GOT3 (cell line): ENCODE results near the gene C1QC.

Source experiments
- DNase-seq: peaks from one replicate; lab custom pipeline; 2025; ENCODE audit warnings: mixed read lengths; lab: John Stamatoyannopoulos, UW

C1QC gene

DNA sequence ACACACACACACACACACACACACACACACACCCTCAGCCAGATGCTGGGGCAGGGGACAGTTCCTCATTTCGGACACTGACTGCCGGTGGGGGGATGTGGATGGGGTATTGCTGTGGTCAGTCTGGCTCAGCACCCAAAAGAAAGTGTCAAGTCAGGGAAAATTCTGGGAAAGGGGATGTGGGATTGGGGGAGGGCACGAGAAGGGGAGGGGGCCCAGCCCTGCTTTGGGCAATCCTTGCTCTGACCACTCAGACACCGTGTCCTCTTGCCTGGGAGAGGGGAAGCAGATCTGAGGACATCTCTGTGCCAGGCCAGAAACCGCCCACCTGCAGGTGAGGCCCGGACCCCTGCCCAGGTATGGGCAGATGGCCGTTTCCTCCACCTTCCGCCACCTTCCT is at the start of gene C1QC:
Gene C1QC (plus strand): TSS at position 253 of the 400 bp plus-strand sequence. CDS start 391 bp downstream, outside the sequence.
- no peak for DNase-seq

DNA sequence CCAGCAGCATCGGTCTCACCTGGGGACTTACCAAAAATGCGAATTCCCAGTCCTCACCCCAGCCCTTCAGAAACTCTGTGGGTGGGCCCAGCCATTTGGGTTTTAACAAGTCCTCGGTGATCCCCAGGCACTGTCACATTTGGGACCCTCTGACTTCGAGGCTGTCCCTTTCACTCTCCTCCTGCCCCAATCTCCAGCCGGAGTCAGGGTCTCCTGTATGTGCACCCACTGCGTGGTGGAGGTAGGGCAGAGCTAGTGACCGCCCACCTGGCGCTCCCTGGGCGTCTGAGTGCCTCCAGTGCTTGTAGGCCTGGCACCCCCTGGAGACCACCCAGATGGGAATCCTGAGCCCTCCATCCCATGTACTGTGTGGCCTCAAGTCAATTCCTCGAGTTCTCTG is 49.0 kb upstream of the C1QC start:
- no peak for DNase-seq

DNA sequence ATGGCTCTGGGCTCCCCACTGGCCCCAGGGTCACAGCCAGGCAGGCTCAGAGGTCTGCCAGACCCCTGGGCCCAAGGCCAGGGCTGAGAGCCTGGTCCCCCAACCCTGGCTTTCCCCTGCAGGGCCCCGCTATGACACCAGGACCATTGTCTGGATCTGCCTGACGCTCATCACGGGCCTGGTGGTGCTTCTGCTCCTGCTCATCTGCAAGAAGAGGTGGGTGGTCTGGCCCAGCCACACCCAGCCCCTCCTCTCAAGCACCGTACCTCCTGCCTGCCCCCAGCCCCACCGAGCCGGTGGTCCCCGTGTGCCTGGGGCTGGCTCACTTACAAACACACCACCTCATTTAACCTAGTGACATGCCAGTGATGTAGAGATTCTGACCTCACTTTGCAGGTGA is 48.3 kb upstream of the C1QC start:
- DNase-seq, result no peak

DNA sequence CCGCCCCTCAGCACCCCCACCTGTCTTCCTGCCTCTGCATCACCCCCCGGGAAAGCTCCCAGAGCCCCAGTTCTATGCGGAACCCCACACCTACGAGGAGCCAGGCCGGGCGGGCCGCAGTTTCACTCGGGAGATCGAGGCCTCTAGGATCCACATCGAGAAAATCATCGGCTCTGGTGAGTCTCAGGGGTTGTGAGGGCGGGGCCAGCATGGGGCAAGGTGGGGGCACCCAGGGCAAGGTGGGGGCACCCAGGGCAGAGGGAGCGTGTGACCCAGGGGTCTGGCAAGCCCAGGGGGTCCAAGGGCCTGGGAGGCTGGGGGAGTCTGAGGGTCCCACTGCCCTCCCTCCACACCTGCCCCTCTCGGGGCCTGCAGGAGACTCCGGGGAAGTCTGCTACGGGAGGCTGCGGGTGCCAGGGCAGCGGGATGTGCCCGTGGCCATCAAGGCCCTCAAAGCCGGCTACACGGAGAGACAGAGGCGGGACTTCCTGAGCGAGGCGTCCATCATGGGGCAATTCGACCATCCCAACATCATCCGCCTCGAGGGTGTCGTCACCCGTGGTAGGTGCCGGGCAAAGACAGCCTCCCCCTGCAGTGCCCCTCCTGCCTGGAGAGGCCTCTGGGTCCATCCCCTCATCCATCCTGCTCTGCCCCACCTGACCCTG is 46.0 kb upstream of the C1QC start:
- no peak for DNase-seq

DNA sequence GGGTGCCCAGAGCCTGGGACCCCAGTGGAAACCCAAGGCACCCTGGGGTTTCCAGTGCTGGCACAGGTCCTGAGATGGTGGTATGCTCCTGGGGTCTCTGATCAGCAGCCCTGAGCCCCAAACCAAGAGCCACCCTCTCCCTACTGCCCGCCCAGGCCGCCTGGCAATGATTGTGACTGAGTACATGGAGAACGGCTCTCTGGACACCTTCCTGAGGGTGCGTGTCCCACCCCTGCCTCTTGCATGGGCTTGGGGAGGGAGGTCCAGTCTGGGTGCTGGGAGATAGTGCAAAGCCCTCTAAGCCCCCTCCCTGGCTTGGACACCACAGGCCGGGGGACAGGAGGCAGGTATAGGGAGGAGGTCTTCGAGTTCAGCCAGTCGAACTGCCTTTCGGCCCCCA is 45.4 kb upstream of the C1QC start:
- no peak for DNase-seq

DNA sequence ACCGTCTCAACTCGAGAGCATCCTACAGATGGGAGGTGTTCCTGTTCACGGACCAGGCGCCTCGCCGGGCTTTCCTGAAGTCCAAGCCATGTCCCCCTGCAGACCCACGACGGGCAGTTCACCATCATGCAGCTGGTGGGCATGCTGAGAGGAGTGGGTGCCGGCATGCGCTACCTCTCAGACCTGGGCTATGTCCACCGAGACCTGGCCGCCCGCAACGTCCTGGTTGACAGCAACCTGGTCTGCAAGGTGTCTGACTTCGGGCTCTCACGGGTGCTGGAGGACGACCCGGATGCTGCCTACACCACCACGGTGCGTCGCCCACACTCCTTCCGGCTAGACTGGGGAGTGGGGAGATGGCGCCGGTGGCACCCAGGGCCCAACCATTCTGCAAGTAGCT is 44.7 kb upstream of the C1QC start:
- no peak for DNase-seq

DNA sequence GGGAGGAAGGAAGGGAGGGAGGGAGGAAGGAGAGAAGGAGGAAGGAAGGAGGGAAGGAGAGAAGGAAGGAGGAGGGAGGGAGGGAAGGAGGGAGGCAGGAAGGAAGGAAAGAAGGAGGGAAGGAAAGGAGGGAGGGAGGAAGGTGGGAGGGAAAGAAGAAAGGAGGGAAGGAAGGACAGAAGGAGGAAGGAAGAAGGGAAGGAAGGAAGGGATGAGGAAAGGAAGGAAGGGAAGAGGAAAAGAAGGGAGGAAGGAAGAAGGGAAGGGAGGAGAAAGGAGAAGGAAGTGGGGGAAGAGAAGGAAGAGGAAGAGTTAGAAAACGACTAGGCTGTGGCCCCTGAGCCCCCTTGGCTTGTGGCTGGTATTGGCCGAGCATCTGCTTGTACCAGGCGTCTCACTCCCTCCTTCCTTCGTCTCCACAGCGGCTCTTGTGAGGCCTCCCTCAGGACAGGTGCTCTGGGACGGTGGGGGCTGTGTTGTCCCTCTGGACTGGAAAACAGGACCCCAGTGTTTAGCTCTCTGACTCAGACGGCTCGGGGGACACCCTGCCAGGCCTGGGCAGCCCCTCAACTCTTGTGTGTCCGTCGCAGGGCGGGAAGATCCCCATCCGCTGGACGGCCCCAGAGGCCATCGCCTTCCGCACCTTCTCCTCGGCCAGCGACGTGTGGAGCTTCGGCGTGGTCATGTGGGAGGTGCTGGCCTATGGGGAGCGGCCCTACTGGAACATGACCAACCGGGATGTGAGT is 43.2 kb upstream of the C1QC start:
- DNase-seq, result no peak

DNA sequence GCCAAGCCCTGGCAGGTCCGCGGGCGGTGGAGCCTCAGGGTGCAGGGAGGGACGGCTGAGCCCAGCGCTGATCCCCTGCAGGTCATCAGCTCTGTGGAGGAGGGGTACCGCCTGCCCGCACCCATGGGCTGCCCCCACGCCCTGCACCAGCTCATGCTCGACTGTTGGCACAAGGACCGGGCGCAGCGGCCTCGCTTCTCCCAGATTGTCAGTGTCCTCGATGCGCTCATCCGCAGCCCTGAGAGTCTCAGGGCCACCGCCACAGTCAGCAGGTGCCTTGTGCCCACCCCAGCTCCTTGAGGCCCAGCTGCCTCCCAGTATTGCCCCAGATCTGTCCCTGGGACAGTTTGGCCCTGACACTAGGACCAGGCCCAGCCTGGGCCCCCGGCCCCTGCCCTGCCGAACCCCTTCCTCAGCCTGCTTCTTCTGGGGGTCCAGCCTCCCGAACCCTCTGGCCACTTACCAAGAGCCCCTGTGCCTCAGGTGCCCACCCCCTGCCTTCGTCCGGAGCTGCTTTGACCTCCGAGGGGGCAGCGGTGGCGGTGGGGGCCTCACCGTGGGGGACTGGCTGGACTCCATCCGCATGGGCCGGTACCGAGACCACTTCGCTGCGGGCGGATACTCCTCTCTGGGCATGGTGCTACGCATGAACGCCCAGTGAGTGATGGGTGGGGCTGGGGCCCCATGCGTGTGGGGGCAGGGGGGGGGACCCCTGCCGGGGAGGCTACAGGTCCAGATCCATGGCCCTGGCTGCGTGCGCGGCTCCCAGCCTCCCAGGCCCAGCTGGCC is 42.4 kb upstream of the C1QC start:
- no peak for DNase-seq

DNA sequence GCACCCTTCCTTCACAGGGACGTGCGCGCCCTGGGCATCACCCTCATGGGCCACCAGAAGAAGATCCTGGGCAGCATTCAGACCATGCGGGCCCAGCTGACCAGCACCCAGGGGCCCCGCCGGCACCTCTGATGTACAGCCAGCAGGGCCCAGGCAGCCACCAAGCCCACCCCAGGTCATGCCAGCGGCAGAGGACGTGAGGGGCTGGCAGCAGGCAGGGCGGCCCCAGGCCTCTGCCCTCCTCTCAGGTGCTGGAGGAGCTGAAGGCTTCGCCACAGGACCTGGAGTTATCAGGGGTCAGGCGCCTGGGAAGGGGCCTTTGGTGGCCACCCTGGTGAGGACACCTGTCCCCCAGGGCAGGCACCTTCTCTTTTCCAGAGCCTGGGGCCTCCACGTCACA is 41.8 kb upstream of the C1QC start:
- DNase-seq, result no peak

DNA sequence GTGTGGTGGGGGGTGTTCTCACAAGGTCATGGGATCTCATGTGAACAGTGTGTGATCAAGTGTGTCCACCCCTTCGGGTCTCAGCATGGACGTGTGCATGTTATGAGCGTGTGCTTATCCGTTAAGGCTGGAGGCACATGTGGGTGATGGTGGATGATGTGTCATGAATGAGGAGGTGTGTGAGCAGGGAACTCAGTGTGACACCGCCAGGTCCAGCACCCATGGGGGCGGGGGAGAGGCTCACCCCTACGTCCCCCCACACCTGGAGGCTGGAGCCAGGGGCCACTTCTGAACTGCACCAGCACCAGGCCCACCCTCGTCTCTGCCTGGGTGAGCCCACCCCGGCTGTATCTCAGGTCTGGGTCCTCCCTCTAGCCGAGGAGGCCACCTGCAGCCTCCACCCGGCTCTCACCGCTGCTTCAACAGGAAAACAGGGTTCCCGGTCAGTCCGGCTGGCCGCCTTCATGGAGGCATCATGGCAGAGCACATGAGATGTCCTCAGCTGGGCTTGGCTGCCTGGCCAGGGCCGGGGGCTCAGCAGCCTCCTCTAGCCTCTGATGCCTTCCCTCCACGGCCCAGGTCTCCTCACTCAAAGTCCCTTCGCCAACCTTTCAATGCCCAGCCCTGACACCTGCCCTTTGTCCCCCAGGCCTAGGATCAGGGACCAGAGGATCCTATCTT is 41.2 kb upstream of the C1QC start:
- DNase-seq, result no peak

DNA sequence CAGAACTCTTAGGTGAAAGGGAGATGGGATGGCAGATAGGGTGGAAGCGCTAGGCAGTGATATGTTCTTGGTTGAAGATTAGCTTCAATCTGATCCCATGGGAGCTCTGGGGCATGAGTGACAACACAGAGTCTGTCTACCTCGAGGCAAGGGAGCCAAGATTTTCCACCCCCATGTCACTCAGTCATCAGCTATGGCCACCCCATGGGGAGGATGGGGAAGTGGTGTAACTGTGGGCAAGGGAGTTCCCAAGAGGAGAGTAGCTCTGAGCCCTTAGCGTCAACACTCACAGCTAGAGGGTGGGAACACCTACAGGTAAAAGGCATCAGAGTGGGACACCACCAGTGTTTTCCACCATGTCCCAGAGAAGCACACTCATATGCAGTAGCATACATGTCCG is 37.3 kb upstream of the C1QC start:
- DNase-seq, result no peak

DNA sequence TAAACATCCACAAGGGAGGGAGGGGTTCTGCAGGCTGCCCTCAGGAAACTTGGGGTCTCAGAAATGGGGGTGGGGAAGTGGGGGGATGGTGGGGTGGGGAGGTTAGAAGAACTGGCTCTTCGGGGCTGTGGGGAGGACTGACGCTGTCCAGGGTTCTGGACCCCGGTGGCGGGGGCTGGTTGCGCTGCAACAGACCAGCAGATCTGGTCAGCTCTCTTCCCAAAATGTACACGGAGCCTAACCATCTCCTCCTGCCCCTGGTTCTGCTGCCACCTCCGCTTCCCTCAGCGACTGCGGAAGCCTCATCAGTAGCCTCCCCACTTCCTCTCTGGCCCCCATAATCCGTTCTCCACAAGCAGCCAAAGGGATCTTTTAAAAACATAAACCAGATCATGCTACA is 36.3 kb upstream of the C1QC start:
- DNase-seq, result no peak

DNA sequence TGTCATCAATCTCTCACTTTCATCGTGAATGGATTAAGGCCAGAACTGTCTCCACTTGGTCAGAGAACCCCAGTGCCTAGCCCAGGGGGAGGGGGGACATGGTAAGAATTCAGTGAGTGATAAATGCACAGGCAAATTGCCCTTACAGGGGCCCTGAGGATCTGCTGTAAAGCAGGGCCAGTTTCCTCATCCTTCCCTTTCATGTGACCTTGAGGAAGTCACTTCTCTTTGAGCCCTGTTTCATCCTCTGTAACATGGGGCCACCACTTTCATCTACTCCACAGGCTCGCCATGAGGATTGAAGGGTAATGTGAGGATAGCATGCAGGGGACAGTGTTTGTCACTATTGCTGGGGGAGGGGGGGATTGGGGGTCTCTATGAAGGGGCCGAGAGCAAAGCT is 35.1 kb upstream of the C1QC start:
- DNase-seq, result no peak

DNA sequence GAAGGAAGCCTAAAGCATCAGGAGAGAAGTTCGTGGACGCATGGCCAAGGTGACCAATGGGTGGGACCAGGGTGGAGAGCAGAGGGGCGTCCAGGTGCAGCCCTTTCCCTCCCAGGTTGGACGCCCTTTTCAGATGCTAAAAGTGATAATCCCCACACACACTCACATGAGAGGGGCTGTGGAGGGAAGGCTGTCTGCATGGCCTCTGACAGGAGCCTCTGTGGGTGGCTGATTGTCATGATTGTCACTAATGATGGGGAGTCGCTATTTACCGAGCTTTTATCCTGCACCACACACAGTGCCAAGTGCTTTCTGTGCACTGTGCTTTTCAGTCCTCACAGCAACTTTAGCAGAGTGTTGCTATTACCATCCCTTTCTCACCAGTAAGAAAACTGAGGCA is 34.1 kb upstream of the C1QC start:
- DNase-seq, result no peak

DNA sequence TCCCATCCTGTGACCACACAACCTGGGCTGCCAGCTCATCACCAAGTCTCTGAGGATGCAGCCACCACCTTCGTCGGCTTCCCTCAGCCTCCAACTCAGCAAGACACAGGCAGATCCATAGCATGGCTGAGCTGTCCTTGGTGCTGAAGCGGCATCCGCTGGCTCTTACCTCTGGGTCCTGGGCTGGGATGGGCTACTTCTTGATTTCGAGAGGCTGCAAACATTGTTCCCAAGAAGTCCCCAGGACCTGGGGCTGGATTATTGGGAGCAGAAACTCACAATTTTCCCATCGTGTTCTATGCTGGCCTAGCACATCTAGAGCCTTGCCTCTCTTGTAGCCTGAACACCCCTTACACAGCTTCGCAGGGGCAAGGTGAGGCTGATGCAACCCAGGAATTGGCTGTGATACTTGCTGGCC is 31.9 kb upstream of the C1QC start:
- DNase-seq, result no peak

DNA sequence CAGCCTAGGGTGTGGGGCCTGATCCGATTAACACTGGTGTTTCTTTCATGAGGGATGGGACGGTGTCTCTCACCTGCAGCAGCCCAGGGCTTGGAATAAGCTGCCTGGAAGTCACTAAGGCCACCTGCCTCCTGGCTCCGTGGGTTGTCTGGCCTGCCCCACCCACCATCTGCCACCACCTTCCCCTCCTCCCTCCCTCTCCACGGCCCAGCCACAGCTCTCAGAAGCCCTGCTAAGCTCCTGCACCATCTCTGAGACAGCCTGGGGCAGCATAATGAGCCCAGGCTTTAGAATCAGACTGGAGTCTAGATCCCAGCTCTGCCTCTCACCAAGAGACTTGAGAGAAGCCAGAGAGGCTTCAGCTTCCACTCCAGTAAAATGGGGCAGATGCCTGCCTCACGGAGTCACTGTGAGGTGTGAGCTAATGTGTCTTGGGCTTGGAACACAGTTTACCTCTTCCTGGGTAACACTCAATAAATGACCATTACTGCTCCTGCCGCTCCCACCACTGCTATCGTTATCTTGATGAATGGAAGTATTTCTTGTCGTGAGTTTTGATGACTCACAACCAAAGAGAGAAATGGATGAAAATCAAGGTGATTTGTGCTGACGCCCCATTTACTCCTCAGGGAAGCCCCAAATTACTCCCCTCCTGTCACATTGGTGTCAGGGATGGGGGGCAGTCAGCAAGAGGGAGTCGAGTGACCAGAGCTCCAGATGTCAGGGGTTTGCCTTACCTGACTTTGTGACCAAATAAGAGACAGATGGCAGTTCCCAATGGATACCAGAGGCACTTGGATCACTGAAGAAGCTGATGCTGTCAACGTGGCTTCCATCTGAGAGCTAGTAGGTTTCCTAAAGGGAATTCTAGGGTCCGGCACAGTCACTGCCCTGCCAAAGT is 30.5 kb upstream of the C1QC start:
- no peak for DNase-seq

DNA sequence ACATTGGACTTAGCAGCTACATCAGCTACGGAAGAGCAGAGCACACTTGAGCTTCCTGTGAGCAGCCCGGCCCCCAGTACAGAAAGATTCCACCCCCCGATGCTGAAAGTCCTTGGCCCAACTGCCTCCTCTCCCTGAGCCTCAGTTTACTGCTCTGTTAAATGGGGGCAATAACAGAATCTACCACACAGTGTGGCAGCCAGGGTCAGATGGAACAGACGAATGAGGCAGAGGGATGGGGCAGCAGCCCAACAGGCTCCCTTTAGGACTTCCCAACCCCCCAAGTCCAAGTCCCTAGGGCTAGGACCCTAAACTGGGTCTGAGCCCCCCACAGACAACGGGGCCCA is 29.9 kb upstream of the C1QC start:
- no peak for DNase-seq

DNA sequence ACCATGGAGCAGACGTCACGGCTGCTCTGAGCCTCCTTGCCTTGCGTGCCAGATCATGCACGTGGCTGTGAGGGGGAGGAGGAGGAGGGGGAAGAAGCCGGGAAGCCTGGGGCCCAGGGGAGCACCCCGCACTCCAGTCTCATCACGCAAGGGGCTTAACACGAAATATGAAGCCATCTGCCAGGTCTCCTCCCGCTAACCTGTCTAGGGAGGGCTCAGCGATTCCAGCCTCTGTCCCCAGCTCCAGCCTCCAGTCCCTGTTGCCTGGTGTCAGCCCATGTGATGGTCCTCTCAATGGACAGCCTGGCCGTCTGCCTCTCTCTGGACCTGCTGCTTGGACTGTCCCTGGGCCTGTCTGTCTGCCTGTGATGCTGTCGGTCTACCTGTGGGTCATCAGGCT is 29.5 kb upstream of the C1QC start:
- no peak for DNase-seq

DNA sequence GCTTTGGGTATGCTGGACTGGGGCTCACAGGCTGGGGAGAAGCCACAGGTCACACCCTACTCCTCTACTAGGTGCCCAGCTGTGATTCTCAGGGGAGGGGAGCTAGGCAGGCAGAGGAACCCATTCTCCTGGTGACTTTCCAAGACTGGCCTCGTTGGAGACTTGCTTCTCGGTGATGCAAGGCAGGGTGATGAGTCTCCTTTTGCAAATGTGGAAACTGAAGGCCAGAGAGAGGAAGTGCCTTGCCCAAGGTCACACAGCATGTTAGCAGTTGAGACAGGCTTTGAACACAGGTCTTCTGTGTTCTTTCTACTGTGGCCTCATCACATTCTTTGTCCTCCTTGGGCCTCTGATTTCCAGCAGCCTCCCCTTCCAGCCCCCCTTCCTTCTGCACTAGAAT is 27.5 kb upstream of the C1QC start:
- no peak for DNase-seq

DNA sequence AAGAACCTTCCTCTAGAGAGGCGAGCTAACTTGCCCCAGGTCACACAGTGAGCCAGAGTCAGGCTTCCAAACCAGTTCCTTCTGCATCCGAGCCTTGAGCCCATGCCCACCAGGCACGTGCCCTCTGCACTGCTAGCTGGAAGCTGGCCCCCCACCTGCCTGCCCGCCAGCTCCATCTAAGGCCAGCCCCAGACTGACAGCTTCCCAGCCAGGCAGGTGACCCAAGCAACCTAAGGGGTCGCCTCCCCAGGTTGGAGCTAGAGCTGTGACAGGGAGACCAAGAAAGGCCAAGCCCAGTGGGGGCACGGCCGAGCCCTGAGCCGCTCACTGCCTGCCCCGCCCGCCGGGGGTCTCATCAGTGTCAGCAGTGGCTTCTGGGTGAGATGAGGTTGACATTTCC is 26.9 kb upstream of the C1QC start:
- DNase-seq, result no peak

DNA sequence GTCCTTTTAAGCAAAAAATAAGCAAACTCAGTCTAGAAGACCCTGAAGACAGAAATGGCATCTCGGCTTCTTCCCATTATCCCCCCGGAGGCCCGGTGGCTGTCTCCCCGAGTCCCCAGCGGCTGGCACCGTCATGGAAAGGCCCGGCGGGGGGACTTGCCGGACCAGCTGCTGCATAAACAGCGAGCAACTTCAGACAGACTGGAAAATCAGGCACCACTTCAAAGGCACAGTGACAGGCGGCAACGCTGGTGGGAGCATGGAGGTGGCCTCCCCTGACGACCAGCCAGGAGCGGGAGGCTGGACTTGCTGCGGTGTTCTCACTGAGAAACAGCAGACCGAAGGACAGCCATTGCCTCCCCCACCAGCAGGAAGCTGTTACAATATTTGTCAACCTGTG is 25.4 kb upstream of the C1QC start:
- no peak for DNase-seq

DNA sequence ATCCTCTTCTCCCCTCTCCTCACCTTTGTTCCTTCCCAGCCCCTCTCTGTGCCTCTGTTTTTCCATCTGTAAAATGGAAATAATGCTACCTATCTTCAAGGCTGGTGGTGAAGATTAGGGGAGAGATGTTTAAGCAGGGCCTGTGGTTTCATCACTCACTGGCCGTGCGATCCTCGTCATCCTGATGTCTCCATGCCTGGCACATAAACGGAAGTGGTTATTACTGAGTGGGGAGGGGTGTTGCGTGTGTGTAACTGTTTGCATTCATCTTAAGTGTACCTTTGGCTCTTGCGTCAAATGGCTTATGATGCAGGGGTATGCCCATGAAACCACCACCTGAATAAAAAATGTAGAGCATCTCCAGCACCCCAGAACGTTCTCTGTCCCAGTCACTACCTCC is 24.2 kb upstream of the C1QC start:
- DNase-seq, result no peak
